Measurements from ENCODE around the gene USP3.
"Not testable (repeated sequence)": the region's sequence is repeated elsewhere in the genome, so short reads cannot be mapped to it uniquely, and the experiment has no call there.

The USP3 gene

DNA sequence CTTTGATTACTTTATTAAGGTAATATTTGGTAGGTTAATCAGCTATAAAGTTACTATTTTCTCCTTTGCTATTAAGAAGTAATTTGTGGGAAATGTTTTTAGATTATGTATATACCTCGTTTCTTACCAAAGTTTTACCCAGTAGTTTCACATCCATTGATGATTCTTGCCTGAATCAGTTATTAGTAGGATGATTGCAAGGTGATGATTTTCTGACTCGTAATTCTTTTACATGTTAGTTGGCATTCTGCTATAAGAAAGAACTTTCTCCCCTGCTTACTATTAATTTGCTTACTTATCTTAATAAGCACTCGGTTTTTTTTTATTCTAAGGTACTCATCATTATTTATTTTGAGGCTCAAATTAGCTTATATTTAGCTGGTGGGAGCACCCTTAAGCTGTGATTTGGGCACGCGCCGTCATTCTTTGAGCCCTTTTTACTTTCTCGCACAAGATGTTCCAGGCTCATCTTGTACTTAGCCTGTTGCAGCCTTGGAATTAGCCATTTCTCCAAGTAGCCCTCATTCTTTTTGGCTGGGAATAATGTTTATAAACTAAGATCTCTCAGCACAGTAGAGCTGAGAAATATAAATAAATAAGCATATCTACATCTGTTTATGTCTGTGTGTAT, 15.3 kb downstream of the USP3 start:
- DNase-seq (ENCODE audit: low spot score): no peak
- TF ChIP-seq, protein P1, sequence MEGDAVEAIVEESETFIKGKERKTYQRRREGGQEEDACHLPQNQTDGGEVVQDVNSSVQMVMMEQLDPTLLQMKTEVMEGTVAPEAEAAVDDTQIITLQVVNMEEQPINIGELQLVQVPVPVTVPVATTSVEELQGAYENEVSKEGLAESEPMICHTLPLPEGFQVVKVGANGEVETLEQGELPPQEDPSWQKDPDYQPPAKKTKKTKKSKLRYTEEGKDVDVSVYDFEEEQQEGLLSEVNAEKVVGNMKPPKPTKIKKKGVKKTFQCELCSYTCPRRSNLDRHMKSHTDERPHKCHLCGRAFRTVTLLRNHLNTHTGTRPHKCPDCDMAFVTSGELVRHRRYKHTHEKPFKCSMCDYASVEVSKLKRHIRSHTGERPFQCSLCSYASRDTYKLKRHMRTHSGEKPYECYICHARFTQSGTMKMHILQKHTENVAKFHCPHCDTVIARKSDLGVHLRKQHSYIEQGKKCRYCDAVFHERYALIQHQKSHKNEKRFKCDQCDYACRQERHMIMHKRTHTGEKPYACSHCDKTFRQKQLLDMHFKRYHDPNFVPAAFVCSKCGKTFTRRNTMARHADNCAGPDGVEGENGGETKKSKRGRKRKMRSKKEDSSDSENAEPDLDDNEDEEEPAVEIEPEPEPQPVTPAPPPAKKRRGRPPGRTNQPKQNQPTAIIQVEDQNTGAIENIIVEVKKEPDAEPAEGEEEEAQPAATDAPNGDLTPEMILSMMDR (IDR thresholded peaks at IDR 0.05; ENCODE audit: borderline replicate concordance, control extremely low read depth, extremely low read depth, insufficient read depth, missing control alignments): no peak
- in situ Hi-C loops (cut with MboI; ENCODE audit: low sequenced_read_pairs, unreplicated experiment): no loop called here

DNA sequence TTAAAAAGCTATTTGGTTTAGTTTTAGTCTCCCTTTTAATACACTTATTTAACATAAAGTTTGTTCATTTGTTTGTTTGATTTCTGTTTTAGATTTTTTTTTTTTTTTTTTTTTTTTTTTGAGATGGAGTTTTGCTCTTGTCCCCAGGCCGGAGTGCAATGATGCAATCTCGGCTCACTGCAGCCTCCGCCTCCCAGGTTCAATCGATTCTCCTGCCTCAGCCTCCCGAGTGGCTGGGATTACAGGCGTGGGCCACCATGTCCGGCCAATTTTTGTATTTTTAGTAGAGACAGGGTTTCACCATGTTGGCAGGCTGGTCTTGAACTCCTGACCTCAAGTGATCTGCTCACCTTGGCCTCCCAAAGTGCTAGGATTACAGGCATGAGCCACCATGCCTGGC, 16.1 kb downstream of the USP3 start:
- DNase-seq (ENCODE audit: low spot score); in situ Hi-C loops (cut with MboI; ENCODE audit: low sequenced_read_pairs, unreplicated experiment): not testable (repeated sequence)

DNA sequence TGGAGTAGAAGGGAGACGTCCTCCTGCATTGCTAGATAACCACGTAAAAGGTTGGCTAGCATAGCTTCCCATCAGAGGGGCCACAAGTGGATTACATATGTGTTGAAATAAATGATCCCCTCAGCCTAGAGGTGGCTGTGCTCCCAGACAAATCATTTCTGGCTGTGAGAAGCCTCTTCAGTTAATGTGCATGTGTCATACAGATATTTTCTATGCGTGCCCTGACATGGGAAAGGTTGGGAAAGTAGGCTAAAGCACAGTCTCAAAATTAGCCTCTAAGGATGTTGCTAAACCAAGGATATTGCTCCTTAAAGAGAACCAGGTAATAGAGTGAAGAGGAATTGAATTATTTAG, 17.8 kb downstream of the USP3 start:
- TF ChIP-seq, protein P1 (IDR thresholded peaks at IDR 0.05; ENCODE audit: borderline replicate concordance, control extremely low read depth, extremely low read depth, insufficient read depth, missing control alignments): no peak
- no peak for DNase-seq (ENCODE audit: low spot score)
- in situ Hi-C loops (cut with MboI; ENCODE audit: low sequenced_read_pairs, unreplicated experiment): no loop called here

DNA sequence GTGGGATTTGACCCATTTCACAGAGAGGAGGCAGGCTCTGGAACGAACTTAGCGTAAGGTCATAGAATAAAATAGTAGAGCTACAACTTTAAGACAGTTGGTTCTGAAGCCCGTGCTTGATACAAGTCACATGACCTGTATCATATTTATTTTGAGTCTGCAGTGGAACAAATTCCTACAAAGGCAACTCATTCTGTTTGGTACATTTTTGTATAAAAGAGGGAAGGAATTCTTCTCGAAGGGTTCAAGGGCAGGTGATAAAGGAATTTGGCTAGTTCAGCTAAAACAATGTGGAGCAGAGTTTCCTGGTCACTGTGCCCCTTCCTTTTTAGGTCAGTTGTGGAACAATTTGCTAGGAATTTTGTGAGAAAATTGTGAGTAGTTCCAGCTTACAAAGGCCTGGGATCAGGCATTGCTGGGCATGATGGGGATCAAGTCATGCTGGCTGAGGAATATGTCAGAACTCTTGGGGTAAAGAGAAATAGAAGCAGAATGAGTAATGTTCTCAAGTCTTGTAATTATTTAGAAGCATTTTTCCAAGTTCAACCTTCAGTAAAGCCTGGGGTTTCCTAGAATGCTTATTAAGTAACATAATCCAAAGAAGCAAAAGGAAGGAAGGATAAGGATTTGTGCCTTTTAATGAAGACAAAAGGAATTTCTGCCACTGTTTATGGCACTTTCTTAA, 19.1 kb downstream of the USP3 start:
- no peak for DNase-seq (ENCODE audit: low spot score)
- in situ Hi-C loops (cut with MboI; ENCODE audit: low sequenced_read_pairs, unreplicated experiment): no loop called here
- TF ChIP-seq, protein P1 (IDR thresholded peaks at IDR 0.05; ENCODE audit: borderline replicate concordance, control extremely low read depth, extremely low read depth, insufficient read depth, missing control alignments): no peak

DNA sequence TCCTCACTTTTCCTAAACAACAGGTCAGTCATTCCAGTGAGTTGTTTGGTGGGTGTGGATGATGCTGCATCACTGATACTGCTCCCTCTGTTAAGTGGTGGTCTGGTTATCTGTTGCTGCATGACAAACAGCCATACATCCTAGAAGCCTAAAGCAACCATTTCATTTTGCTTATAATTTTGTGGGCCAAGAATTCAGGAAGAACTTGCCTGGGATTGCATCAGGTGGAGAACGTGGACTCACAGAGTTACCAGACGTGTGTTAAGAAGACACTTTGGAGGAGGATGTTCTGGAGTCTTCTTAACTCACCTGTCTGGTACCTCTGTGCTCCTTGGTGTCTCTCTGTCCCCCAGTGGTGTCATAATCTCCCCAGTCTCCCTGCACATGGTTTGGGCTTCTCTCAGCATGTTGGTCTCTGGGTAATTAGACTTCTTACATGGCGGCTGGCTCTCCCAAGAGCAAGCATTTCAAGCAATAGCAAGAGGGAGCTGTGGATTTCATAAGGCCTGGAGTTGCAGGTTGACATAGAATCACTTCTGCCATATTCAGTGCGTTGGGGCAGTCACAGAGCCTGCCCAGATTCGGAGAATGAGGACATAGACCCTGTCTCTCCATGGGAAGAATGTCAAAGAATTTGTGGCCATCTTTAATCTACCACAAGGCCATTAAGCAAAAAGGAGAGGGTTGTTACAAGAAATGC, 20.1 kb downstream of the USP3 start:
- no peak for DNase-seq (ENCODE audit: low spot score)
- TF ChIP-seq, protein P1 (IDR thresholded peaks at IDR 0.05; ENCODE audit: borderline replicate concordance, control extremely low read depth, extremely low read depth, insufficient read depth, missing control alignments): no peak
- in situ Hi-C loops (cut with MboI; ENCODE audit: low sequenced_read_pairs, unreplicated experiment): no loop called here

DNA sequence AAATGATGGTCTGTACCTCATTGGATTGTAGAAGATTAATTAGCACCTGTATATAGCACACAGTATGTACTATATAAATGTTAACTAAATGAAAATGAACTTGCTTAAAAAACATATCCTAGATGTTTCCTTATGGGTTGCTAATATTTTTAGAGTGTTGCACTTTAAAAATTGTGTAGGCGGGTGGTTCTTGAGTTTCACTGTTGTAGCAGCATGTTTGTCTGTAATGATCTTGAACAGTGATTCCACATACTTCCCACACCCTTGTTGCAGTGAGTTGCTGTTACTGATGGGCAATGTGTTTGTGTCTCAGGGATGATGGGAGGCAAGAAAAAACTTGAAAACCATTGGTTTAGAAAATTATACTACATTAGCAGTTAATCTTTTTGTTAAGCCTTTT, 22.0 kb downstream of the USP3 start:
- DNase-seq (ENCODE audit: low spot score): no peak
- TF ChIP-seq, protein P1 (IDR thresholded peaks at IDR 0.05; ENCODE audit: borderline replicate concordance, control extremely low read depth, extremely low read depth, insufficient read depth, missing control alignments): no peak
- in situ Hi-C loops (cut with MboI; ENCODE audit: low sequenced_read_pairs, unreplicated experiment): no loop called here

DNA sequence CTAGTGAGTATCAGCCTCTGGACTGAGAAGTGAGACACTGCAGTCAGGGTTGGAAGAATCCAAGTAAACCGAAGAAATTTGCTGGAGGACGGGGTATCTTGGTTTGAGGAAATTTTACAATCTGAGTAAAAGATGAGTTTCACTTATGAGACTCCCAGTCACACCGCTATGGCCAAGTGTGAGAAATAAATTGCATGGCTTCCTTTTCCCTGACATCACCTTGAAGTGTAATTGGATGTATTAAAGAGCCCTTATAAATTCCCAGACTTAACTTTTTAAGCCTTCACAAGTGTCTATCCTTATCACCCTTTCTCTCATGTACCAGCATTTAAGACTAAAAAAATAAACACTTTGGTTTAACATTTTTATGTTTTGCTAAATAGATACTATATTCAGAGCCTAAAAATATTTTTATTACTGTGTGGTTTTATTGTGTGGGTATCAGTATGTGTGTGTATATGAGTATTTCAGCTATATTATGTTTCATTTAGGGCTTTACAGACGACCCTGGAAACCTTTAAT, 23.8 kb downstream of the USP3 start:
- in situ Hi-C loops (cut with MboI; ENCODE audit: low sequenced_read_pairs, unreplicated experiment): no loop called here
- TF ChIP-seq, protein P1 (IDR thresholded peaks at IDR 0.05; ENCODE audit: borderline replicate concordance, control extremely low read depth, extremely low read depth, insufficient read depth, missing control alignments): no peak

More for the DNA sequence above, 23.8 kb downstream of the USP3 start:
- DNase-seq (ENCODE audit: low spot score): no peak

Data from GM13976 (cell line).